Upper lobe of right lung (tissue), 1 donor: ENCODE measurements around the gene RBM17. TPM values are rescaled to one million over a fixed set of nuclear protein-coding genes. Genes with fewer than 3 reads are reported as not detected.
"Not testable (repeated sequence)": the region's sequence is repeated elsewhere in the genome, so short reads cannot be mapped to it uniquely, and the experiment has no call there.

Experiments
- ATAC-seq: fragments of 200-7000 bp; cut with Tn5 transposase; one replicate; pipeline ENCODE4 v1.9.1; 2020; ENCODE audit warnings: mild to moderate bottlenecking, moderate library complexity
- DNase-seq: peaks from one replicate; pipeline ENCODE4 v3.0.0-alpha.2; 2020
- H3K27ac ChIP-seq: fragments of 200-600 bp; one replicate; pipeline ENCODE4 v1.8.0; 2022
- H3K27me3 ChIP-seq: fragments of 200-600 bp; one replicate; pipeline ENCODE4 v1.8.0; 2022; ENCODE audit warnings: mild to moderate bottlenecking
- H3K36me3 ChIP-seq: fragments of 200-600 bp; one replicate; pipeline ENCODE4 v1.8.0; 2022
- H3K4me1 ChIP-seq: fragments of 200-600 bp; one replicate; pipeline ENCODE4 v1.8.0; 2022
- H3K4me3 ChIP-seq: fragments of 200-600 bp; one replicate; pipeline ENCODE4 v1.8.0; 2022; ENCODE audit warnings: mild to moderate bottlenecking
- H3K9me3 ChIP-seq: fragments of 200-600 bp; one replicate; pipeline ENCODE4 v1.8.0; 2022
- CTCF ChIP-seq: fragments of 200-600 bp; IDR thresholded peaks from one replicate; pipeline ENCODE4 v1.8.0; 2022; ENCODE audit warnings: antibody characterized with exemption
- intact Hi-C: fragments of 100-400 bp; cut with DNase I; formaldehyde crosslinking; loops from one replicate; pipeline ENCODE4 v1.11.0; 2022
- total RNA-seq: library from RNA; stranded (reverse); fragmentation: NEBNext Ultra II Directional; extraction: Animal tissue kit (Norgen Biotek cat#: 25700); gene quantifications from one replicate; pipeline ENCODE4 v1.2.1, GENCODE V29; 2021
- donor health status: DM: no; HTN: yes; CAD: no; lungs with severe emphysema.

RBM17 gene
- total RNA-seq, 1 donor from 2014 or later: 92.5 TPM

GRCh38 chr10:6098156-6098555 lies 9.3 kb downstream of the RBM17 start:
- peaks cover 56% of the 10 kb centered on the region for H3K36me3 ChIP-seq
- H3K27me3 ChIP-seq: no peaks in the 10 kb centered on the region
- no peak overlapping the region for H3K27ac ChIP-seq
- no peaks in the 10 kb centered on the region for H3K9me3 ChIP-seq
- intact Hi-C loops: no loop called here
- DNase-seq (no peak), ATAC-seq (no peak)
- H3K4me3 ChIP-seq: no peak overlapping the region
- H3K4me1 ChIP-seq: peaks cover 33% of the 10 kb centered on the region
- TF ChIP-seq CTCF: no peak

GRCh38 chr10:6100370-6100769 lies 11.5 kb downstream of the RBM17 start:
- intact Hi-C loops: no loop called here

GRCh38 chr10:6101181-6101580 lies 12.3 kb downstream of the RBM17 start:
- ATAC-seq: no peak
- H3K4me3 ChIP-seq: no peak overlapping the region
- H3K9me3 ChIP-seq: no peaks in the 10 kb centered on the region
- no peaks in the 10 kb centered on the region for H3K27me3 ChIP-seq
- DNase-seq: no peak
- H3K36me3 ChIP-seq: peaks cover 71% of the 10 kb centered on the region
- no peak overlapping the region for H3K27ac ChIP-seq
- intact Hi-C loops: no loop called here
- no peak for TF ChIP-seq CTCF
- peaks cover 5% of the 10 kb centered on the region for H3K4me1 ChIP-seq

More at GRCh38 chr10:6100370-6100769, 11.5 kb downstream of the RBM17 start:
- ATAC-seq (no peak), DNase-seq (no peak)
- peaks cover 14% of the 10 kb centered on the region for H3K4me1 ChIP-seq
- H3K27ac ChIP-seq: no peak overlapping the region
- H3K27me3 ChIP-seq: no peaks in the 10 kb centered on the region
- peaks cover 63% of the 10 kb centered on the region for H3K36me3 ChIP-seq
- no peaks in the 10 kb centered on the region for H3K9me3 ChIP-seq
- no peak for TF ChIP-seq CTCF
- H3K4me3 ChIP-seq: no peak overlapping the region

GRCh38 chr10:6102128-6102527 lies 13.3 kb downstream of the RBM17 start:
- no peak overlapping the region for H3K4me3 ChIP-seq
- H3K27me3 ChIP-seq: no peaks in the 10 kb centered on the region
- intact Hi-C loops: no loop called here
- ATAC-seq (no peak), DNase-seq (no peak)
- no peaks in the 10 kb centered on the region for H3K9me3 ChIP-seq
- H3K36me3 ChIP-seq: peaks cover 78% of the 10 kb centered on the region
- no peak for TF ChIP-seq CTCF
- no peaks in the 10 kb centered on the region for H3K4me1 ChIP-seq
- H3K27ac ChIP-seq: no peak overlapping the region

GRCh38 chr10:6103591-6103990 lies 14.8 kb downstream of the RBM17 start:
- H3K27me3 ChIP-seq: no peaks in the 10 kb centered on the region
- no peak overlapping the region for H3K4me3 ChIP-seq
- no peaks in the 10 kb centered on the region for H3K9me3 ChIP-seq
- intact Hi-C loops: no loop called here
- TF ChIP-seq CTCF: no peak
- peaks cover 78% of the 10 kb centered on the region for H3K36me3 ChIP-seq
- DNase-seq (no peak), ATAC-seq (no peak)
- no peaks in the 10 kb centered on the region for H3K4me1 ChIP-seq
- H3K27ac ChIP-seq: no peak overlapping the region

GRCh38 chr10:6107616-6108015 lies 18.8 kb downstream of the RBM17 start:
- ATAC-seq, H3K27ac ChIP-seq, intact Hi-C loops, H3K27me3 ChIP-seq, H3K4me1 ChIP-seq, H3K9me3 ChIP-seq, H3K4me3 ChIP-seq, DNase-seq: not testable (repeated sequence)
- H3K36me3 ChIP-seq: peaks cover 83% of the 10 kb centered on the region
